ENCODE results near the gene FGF18.
"Not testable (repeated sequence)": the region's sequence is repeated elsewhere in the genome, so short reads cannot be mapped to it uniquely, and the experiment has no call there.

FGF18 gene

GRCh38 chr5:171400169-171400568 is 19.3 kb upstream of the FGF18 start:
- DNase-seq (ENCODE audit: low read depth) = no peak

GRCh38 chr5:171401167-171401947 is 18.1 kb upstream of the FGF18 start:
- DNase-seq (ENCODE audit: low read depth) = no peak

GRCh38 chr5:171402751-171403150 is 16.7 kb upstream of the FGF18 start:
- not testable (repeated sequence) for DNase-seq (ENCODE audit: low read depth)

- no peak for DNase-seq (ENCODE audit: low read depth)
These were observed 13.8 kb upstream of the FGF18 start for GRCh38 chr5:171405615-171406014.

GRCh38 chr5:171407234-171407633 is 12.2 kb upstream of the FGF18 start:
- DNase-seq (ENCODE audit: low read depth) = no peak

- DNase-seq (ENCODE audit: low read depth) = no peak
These were observed 10.0 kb upstream of the FGF18 start for GRCh38 chr5:171409164-171410136.

GRCh38 chr5:171410181-171410580 is 9.3 kb upstream of the FGF18 start:
- no peak for DNase-seq (ENCODE audit: low read depth)

- DNase-seq (ENCODE audit: low read depth) = no peak
These were observed 7.3 kb upstream of the FGF18 start for GRCh38 chr5:171412186-171412585.

- DNase-seq (ENCODE audit: low read depth) = no peak
These were observed 6.1 kb upstream of the FGF18 start for GRCh38 chr5:171413153-171413910.

GRCh38 chr5:171413993-171414392 is 5.5 kb upstream of the FGF18 start:
- not testable (repeated sequence) for DNase-seq (ENCODE audit: low read depth)

GRCh38 chr5:171415115-171415730 is 4.2 kb upstream of the FGF18 start:
- DNase-seq (ENCODE audit: low read depth) = no peak

- no peak for DNase-seq (ENCODE audit: low read depth)
These were observed 3.0 kb upstream of the FGF18 start for GRCh38 chr5:171416160-171417049.

GRCh38 chr5:171418316-171418981 is 998 bp upstream of the FGF18 start:
- DNase-seq (ENCODE audit: low read depth) = peak; percentile 53

GRCh38 chr5:171419688-171420430 is 412 bp downstream of the FGF18 start:
- no peak for DNase-seq (ENCODE audit: low read depth)

- DNase-seq (ENCODE audit: low read depth) = no peak
These were observed 1.2 kb downstream of the FGF18 start for GRCh38 chr5:171420431-171421241.

- DNase-seq (ENCODE audit: low read depth) = no peak
These were observed 2.1 kb downstream of the FGF18 start for GRCh38 chr5:171421331-171422262.

GRCh38 chr5:171422495-171422894 is 3.0 kb downstream of the FGF18 start:
- no peak for DNase-seq (ENCODE audit: low read depth)

All from HS-5 (cell line).